HG03064 (cell line): ENCODE results near the gene PIGU.

ENCODE experiments used
- ATAC-seq: cut with Tn5 transposase; IDR thresholded peaks from one replicate; pipeline ENCODE4 v1.9.1; 2021; ENCODE audit warnings: low read depth; ENCODE audit not compliant: unreplicated experiment

Gene PIGU

DNA sequence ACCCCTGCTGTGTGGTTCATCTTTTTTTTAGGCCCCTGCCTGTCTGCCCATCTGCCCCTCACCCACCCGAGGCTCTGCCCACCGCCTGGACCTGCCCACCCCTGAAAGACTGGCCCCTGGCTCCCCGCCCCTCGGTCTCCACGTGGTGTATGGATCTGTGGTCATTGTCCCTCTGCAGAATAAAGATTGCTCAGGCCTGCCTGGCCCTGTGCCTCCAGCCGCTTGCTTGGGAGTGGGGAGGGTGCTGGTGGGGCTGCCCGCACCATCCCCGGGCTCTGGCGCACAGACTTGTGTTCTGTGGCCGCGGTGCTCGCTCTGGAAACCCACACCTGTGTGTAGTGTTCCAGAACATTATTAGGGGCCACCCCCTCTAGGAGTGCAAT is 116.8 kb downstream of the PIGU start:
- no peak for ATAC-seq

DNA sequence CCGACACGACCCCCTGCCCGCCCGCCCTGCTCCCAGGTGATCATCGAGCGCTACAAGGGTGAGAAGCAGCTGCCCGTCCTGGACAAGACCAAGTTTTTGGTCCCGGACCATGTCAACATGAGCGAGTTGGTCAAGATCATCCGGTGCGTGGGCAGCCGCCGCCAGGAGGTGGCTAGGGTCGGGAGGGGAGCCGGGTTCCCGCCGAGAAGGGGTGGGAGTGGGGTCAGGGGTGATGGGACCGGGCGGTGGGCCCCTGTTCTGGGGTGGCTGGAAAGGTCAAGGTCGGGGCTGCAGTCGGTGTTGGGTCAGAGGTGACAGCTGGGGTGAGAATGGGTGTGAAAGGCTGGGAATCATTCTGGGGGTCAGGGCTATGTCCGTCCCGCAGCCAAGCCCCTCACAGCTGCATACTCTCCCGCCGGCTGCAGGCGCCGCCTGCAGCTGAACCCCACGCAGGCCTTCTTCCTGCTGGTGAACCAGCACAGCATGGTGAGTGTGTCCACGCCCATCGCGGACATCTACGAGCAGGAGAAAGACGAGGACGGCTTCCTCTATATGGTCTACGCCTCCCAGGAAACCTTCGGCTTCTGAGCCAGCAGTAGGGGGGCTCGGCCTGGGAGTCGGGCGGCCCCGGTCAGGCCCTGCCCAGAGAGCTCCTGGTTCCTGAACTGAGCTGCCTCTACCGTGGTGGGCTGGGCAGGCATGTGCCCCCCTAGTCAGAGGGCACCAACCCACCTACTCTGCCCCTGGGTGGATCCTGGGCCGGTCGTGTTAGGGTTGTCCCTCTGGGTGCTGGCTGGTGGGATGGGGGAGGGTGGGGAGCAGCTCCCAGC is 117.4 kb downstream of the PIGU start:
- ATAC-seq, result no peak

DNA sequence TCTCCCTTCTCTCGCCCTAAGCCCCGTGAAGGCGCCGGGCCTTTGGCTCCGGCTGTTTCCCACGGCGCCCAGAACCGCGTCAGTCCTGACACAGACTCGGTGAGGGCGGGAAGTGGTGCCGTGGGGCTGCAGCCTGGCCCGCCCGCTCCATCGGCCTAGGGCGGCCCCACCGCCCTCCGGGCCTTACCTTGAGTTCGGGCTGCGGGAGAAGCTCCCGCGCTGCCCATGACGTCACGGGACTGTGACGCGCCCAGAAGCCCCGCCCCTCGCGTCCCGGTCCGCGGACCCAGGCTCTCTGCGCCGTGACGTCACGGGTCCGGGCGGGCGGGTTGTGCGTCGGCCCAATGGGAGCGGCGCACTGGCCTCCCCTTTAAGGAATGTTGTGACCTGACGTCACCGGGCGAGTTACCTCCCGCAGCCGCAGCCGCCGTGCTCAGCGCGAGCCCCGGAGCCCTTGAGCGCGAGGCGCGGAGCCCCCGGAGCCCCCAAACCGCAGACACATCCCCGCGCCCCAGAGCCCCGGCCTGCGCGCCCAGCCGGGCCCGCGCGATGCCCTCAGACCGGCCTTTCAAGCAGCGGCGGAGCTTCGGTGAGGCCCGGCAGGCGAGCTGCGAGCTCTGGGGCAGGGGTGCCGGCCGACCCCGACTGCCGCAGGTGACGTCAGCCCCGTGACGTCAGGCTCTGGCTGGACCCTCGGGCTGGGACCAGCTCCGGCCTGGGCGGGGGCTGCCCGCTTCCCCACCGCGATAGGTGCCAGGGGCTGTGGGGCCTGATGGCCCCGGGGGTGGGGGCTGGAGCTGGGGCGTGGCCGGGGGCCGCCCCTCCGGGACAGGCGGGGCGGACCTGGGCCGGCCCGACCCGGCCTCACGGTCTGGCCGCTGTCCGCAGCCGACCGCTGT is 118.3 kb downstream of the PIGU start, which contains the start of gene MAP1LC3A:
TSS of gene MAP1LC3A (plus strand) at position 399 of the 899 bp plus-strand sequence. CDS start at position 550, 151 bp downstream.
- no peak for ATAC-seq

DNA sequence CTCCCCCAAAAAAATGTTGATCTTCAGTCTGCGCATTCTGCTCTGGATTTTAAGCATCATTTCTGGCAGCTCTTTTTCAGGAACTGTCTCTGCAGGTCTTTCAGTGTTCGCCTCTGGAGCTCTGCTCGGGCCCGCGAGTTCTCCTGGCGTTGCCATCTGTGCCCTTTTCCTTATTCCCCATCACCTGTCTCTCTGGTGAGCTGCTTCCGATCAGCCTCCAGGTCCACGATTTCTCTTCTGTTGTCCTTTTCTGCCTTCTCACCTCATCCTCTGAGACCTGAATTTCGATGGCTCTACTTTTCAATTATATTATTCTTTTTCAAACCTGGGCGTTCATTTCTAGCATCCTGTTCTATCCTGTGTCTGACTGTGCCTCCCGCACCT is 119.0 kb downstream of the PIGU start:
- no peak for ATAC-seq

DNA sequence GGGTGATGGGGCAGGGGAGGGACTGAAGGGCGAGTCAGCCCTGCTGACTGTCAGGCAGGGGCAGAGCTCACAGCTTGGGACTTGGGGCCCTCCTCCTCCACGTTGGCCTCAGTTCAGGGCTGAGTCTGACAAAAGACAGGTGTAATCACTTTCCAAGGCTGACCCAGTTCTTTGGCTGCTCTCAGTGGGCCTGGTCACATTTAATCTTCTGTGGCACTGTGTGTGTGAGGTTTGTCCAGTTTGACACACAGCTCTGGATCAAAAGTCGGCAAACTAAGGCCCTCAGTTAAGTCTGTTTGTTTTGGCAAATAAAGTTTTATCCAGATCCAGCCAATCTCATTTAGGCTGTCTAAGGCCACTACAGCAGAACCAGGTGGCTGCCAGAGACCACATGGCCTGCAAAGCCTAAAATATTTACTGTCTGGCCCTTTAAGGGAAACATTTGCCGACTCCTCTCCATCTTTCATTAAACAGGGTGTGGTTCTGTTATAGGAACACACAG is 123.5 kb downstream of the PIGU start:
- no peak for ATAC-seq

DNA sequence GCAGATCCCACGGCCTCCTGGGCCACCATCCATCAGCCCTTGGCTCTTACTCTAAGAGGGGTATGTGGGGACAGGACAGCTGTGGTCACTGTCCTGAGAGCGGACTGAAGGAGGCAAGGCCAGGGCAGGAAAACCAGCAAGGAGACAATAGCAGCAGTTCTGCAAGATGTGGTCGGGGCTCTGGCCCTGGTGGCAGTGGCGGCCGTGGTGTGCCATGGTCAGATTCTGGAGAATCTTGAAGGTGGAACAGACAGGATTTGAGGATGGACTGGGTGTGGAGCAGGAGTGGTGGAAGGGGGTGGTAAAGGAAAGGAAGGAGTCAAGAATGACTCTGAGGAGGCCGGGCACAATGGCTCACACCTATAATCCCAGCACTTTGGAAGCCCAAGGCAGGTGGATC is 124.3 kb downstream of the PIGU start:
- no peak for ATAC-seq

DNA sequence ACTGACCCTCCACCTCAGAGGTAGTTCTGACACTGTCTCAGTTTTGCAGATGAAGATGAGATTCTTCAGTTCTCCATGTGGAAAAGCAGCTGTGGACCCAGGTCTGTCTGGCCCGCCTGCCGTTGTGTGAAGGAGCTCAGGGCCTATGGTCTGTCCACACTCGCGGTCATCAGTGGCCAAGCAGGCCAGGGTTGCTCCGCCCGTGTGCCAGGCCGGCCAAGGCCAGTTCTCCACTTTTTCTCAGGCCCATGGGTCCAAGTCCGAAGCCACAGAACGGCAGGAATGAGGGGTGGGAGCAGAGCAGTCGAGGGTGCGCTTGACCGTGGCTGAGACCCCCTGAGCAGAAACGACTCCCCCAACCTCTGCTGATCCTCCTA is 127.0 kb downstream of the PIGU start:
- ATAC-seq, result no peak

DNA sequence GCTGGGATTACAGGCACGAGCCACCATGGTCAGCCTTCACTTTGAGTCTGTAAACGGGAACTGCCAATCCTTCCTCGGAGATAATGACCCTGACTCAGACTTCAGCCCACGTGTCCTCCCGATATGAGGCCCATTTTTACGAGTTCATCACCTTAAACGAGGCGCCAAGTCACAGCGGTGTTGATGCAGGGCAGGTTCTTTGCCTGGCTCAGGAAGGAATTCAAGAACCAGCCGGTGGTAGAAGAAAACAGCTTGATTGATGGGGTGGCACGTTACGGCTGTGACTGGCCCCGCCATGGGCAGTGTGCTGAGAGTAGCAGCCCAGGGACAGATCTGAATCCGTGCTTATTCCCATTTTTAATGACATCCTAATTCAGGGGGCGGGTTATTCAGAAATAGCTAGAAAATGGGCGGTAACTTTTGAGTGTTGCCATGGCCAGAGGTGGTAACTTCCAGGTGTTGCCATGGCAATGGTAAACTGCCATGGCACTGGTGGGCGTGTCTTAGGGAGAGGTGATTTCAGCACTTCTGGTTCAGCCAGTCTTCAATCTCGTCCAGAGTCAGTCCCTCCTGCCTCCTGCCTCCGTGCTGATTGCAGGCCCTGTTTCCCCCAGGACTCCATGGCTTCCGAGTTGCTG is 127.5 kb downstream of the PIGU start:
- ATAC-seq, result no peak

DNA sequence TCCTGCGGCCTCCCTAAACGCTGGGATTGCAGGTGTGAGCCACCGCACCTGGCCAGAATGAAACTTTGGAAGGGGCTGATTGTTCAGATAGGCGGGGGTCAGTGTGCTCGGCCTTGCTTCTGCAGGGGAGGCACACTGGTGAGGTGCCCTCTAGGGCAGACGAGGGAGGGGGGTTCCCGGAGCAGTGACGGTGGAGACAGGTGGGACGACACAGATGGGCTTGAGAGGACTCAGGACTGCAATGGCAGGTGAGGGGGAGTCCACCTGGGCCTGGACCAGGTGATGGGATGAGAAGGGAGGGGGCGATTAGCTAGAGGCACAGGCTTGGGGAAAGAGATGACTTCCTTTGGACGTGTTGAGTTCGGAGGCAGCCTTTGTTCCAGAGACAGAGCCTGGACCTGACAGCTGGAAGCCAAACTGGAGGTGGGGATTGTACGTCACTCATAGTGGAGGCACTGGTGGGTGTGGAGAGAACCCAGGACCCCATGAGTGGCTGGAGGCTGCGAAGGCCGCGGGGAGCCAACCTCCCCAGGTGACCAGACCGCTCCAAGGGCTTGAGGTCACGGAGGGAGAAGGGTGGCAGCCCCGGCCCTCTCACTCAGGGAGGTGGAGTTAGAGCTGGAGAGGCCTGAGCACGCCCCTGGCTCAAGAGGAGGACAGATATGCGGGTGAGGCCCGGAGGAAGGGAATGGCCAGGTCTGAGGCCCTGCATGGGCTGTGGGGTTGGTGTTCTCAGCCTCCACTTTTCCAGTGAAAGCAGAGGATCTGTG is 128.9 kb downstream of the PIGU start:
- no peak for ATAC-seq

DNA sequence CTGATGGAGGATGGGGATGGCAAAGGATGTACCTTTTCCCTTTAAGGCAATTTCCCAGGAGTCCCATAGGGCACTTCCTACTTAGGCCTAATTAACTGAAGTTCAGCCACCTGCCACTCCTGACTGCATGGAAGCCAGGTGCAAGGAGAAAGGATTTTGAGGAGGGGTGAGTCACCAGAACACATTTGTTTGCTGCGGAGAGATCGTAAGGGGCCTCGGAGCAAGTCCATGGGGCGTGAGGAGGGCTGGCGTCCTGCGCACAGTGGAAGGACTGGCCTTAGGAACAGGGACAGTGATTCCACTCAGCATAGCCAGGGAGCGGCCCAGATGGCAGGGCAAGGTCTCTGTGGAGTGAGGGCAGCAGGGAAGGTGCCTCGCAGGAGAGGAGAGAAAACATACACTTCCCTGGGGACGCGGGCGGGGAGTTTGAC is 130.1 kb downstream of the PIGU start:
- no peak for ATAC-seq

DNA sequence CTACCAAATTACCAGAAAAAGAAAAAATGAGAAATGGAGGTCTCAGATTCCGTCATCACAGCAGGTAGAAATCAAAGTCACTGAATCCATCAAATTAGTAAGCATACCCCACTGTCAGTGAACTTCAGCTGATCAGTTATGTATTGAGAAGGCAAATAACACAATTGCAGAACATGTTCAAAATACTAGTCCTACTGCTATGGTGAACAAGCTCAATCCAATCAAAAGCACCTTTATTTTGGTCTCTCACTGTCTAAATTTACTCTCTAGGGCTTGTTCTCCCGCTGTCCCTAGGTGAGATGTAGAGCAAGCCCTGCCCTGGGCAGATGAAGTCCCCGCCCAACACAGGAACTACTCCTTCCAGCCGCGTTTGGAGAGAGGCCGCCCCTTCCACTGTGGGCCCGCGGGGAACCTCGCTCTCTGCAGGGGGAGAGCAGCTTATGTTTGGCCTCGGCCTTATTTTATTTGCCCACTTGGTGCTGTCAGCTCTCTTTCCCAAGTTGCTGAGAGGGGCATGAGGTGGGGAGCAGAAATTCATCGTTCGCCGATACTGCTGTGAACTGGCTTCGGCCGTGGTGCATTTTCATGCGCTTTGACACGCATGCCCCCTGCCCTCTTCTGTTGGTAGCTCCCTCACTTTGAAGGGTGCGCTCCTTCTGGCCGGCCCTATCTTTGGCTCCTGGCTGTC is 132.6 kb downstream of the PIGU start:
- no peak for ATAC-seq

DNA sequence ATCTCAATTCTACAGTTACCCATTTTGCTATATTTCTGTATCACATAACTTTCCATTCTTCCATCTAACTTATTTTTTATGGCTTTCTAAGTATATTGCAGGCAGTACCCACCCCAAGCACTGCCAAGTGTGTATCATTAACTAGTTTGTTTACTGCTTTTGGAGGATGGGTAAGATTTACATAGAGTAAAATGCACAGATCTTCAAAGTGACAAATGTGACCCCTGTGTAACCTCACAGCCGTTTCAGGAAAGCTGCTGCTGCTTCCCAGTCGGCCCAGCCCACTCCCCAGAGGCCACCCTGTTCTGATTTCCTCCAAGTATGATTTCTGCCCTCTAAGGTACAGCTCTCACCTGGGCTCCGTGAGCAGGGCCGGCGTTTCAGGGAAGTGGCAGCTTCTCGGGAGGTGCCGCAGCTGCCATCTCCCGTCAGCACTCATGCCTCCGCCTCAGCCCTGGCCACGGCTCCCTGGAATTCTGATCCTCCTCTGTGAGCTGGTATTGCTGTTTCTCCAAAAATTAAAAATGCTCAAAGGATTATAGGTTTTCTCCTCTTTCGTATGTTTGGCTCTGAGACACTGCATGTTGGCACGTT is 133.3 kb downstream of the PIGU start:
- ATAC-seq, result no peak

DNA sequence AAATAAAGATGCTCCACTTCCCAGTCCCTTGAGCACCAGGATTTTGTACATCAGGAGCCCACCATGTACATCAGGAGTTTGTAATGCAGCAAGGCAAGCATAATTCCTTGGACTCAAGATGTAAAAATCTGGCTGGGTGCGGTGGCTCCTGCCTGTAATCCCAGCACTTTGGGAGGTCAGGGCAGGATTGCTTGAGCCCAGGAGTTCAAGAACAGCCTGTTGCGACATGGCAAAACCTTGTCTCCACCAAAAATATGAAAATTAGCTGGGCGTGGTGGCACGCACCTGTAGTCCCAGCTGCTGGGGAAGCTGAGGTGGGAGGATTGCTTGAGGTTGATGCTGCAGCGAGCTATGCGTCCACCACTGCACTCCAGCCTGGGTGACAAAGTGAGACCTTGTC is 134.5 kb downstream of the PIGU start:
- ATAC-seq, result no peak

DNA sequence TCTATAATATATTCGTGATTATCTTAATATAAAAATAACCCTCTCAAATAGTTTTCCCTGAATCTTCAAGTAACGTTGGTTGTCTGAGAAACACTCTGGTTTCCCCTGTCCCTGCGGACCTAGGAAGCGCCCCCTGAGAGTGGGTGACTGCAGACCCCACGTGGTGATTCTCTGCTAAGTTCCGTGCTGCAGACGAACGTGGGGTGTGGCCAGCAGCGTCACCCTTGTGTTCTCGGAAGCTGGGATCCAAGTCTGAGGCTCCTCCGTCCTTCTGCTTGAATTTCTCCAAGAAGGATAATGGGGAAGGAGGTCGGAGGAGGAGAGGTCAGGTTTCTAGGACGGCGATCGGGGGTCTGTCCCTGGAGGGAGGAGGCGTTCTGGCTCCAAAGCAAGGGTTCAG is 135.0 kb downstream of the PIGU start:
- ATAC-seq, result no peak

DNA sequence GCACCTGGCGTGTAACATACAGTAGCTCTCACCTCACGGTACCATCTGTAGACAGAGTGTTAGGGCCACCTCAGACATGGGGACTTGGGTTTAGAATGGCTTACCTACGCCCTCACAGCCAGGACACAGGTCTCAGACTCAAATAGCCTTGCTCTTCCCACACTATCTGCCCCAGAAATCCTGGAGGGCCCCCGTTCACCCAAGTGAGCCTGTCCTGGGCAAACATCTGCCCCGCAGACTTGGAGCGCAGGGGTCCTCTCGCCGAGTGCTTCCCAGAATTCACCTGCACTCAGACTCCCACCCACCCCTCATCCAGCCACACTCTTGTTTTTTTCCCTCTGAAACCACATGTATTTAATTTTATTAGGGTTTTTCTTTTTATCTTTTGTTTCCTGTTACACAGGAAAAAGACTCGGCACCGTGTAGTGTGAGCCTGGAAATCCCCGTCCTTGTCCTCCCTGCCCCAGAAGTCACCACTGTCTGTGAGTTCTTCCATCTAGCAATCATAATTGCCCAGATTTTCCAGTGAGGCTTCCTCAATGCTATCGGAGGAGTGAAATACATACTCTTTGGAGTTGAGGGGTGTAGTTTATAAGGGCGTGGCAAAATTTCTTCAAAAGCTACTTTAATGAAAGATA is 135.5 kb downstream of the PIGU start:
- no peak for ATAC-seq

DNA sequence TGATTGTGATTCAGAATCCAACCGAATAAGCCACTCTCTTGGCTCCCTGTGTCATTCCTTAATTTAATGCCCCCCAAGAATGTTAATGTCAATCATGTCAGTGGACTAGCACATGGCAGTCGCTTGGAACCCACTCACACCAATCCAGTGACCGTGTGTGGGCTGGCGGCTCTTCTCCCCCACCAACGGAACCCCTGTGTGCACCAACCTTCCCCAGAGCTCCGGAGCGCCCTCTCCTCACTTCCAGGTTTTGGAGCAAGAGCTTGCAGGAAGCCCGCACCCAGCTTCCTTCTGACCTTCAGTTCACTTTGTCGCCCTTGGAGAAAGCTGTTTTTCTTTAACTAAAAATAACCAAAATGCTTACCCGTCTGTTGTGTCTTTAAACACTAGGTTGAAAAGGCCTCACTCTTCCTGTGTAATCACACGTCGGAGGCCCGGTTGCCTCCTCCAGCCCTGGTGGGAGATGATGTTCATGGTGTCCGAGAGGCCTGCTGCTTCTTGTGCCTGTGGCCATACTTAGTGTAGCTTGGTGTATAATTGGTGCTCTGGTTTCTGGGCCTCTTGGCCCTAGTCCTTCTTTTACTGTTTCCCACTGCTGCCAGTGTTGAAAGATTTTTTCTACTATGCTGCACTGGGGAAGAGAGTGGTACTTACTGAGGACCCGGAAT is 136.2 kb downstream of the PIGU start:
- ATAC-seq, result no peak

DNA sequence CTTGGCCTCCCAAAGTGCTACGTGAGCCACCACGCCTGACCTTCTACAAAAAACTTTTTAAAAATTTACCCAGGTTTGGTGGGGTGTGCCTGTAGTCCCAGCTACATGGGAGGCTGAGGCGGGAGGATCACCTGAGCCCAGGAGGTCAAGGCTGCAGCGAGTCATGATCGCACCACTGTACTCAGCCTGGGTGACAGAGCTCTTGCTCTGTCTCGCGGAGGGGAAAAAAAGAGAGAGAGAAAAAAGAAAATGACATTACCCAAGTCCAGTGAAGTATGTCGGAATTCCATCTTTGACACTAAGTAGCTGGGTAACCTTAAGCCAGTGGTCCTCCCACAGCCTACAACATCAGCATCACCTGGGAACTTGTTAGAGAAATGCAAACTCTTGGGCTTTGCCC is 137.1 kb downstream of the PIGU start:
- ATAC-seq, result no peak

DNA sequence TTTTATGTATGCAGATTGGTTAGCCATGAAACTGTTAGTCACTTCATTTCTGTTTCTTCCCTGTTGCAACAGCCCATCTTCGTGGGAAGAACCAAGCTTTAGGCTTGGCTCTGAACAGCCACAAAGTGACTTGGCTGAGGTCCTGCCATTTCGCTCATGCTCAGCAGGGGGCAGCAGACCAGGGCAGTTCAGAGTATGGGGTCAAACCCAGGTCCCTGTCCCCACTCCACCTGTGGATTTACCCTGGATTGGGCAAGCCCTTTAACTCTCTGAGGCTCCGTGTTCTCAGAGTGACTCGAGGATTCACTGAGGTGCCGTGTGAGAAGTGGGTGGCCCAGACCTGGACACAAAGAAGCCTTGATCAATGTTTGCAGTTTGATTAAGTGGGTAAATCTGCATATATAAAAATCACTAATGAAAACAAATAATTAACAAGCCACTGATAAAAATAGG is 138.2 kb downstream of the PIGU start:
- no peak for ATAC-seq
